DND-41 (cell line): ENCODE results near the gene NRG2.

ENCODE experiments used
- CTCF ChIP-seq: IDR thresholded peaks from 2 replicates; pipeline ENCODE4 v1.5.1; 2012; ENCODE audit warnings: borderline replicate concordance, low read length, moderate library complexity, mild to moderate bottlenecking; ENCODE audit not compliant: poor library complexity, severe bottlenecking; ENCODE audit errors: extremely low read depth
- EZH2 ChIP-seq: IDR thresholded peaks from 3 replicates; pipeline ENCODE4 v1.6.1; 2012; ENCODE audit warnings: borderline replicate concordance, low read depth, mild to moderate bottlenecking, moderate library complexity, low read length, inconsistent platforms; ENCODE audit not compliant: severe bottlenecking

DNA sequence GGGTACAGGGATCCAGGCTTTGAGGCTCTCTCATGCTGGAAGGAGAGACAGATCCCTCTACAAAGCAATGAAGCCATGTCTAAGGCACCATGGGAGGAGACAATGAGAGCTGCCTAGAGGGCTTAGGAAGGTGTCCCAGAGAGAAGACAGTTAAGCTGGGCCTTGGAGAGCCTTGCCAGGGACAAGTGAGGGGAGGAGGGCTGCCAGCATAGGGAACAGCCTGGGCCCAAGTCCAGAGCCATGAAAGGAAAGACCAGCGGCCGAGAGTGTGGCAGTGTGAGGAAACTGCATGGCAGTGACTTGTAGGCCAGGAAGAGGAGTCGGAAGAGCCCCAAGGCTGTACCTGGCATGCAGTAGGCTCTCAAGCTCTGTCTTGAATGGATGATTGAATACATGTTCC is 159.0 kb downstream of the NRG2 start:
- TF ChIP-seq CTCF (no peak), EZH2 (no peak)
